ENCODE data around the gene RNF222.

- TF ChIP-seq CTCF (IDR thresholded peaks at IDR 0.05) (no peak), POLR2A (IDR thresholded peaks at IDR 0.05) (no peak)
These were observed 1.4 kb upstream of the RNF222 start for GRCh38 chr17:8398980-8399379.

Measured in esophagus squamous epithelium (tissue), 4 donors.